SK-N-SH treated with all-trans-retinoic acid at 6 μM for 48 hours (cell line): ENCODE results near the gene TEX13C.
"Not testable (repeated sequence)": the region's sequence is repeated elsewhere in the genome, so short reads cannot be mapped to it uniquely, and the experiment has no call there.

Source experiments
- CSDC2 ChIP-seq: fragments of 250-450 bp; sonication (Bioruptor Pico); IDR thresholded peaks from 2 replicates; pipeline ENCODE4 v1.5.0; 2020; ENCODE audit warnings: mild to moderate bottlenecking, moderate library complexity
- ISL1 ChIP-seq: fragments of 250-450 bp; sonication (Bioruptor Pico); IDR thresholded peaks from 2 replicates; pipeline ENCODE4 v2.1.2; 2022; ENCODE audit warnings: mild to moderate bottlenecking, moderate library complexity
- OSR1 ChIP-seq: fragments of 250-450 bp; sonication (Bioruptor Pico); IDR thresholded peaks from 2 replicates; pipeline ENCODE4 v1.8.0; 2022; ENCODE audit warnings: moderate library complexity, mild to moderate bottlenecking, inconsistent platforms
- RARB ChIP-seq: fragments of 250-450 bp; sonication (Bioruptor Pico); IDR thresholded peaks from 2 replicates; pipeline ENCODE4 v1.8.0; 2021; ENCODE audit warnings: mild to moderate bottlenecking, moderate library complexity
- ZFP3 ChIP-seq: fragments of 250-450 bp; sonication (Bioruptor Pico); IDR thresholded peaks from 2 replicates; pipeline ENCODE4 v1.5.0; 2020; ENCODE audit warnings: mild to moderate bottlenecking, moderate library complexity
- ZFP30 ChIP-seq: fragments of 450-650 bp; formaldehyde crosslinking; IDR thresholded peaks from 2 replicates; pipeline ENCODE4 v1.5.0; 2022; ENCODE audit warnings: mild to moderate bottlenecking, moderate library complexity
- ZNF565 ChIP-seq: fragments of 450-650 bp; formaldehyde crosslinking; conservative IDR thresholded peaks from 2 replicates; pipeline ENCODE4 v1.5.0; 2020; ENCODE audit warnings: low read depth, mild to moderate bottlenecking, moderate library complexity
- TF ChIP-seq, protein P1 (sequence below): fragments of 250-450 bp; sonication (Bioruptor Pico); IDR thresholded peaks from 2 replicates; pipeline ENCODE4 v1.8.0; 2020; ENCODE audit warnings: mild to moderate bottlenecking, moderate library complexity, borderline replicate concordance

DNA sequence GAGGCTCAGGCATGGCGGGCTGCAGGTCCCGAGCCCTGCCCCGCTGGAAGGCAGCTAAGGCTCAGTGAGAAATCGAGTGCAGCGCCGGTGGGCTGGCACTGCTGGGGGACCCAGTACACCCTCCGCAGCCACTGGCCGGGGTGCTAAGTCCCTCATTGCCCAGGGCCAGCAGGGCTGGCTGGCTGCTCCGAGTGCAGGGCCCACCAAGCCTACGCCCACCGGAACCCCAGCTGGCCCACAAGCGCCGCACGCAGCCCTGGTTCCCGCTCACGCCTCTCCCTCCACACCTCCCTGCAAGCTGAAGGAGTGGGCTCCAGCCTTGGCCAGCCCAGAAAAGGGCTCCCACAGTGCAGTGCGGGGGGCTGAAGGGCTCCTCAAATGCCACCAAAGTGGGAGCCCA, 505 bp upstream of the TEX13C start:
- TF ChIP-seq CSDC2; OSR1 (CRISPR knock-in tag); RARB; ZFP30 (CRISPR knock-in tag); ISL1 (CRISPR knock-in tag); ZFP3 (CRISPR knock-in tag); ZNF565: not testable (repeated sequence)
- TF ChIP-seq, protein P1, sequence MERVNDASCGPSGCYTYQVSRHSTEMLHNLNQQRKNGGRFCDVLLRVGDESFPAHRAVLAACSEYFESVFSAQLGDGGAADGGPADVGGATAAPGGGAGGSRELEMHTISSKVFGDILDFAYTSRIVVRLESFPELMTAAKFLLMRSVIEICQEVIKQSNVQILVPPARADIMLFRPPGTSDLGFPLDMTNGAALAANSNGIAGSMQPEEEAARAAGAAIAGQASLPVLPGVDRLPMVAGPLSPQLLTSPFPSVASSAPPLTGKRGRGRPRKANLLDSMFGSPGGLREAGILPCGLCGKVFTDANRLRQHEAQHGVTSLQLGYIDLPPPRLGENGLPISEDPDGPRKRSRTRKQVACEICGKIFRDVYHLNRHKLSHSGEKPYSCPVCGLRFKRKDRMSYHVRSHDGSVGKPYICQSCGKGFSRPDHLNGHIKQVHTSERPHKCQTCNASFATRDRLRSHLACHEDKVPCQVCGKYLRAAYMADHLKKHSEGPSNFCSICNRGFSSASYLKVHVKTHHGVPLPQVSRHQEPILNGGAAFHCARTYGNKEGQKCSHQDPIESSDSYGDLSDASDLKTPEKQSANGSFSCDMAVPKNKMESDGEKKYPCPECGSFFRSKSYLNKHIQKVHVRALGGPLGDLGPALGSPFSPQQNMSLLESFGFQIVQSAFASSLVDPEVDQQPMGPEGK (CRISPR knock-in tag): not testable (repeated sequence)
